ENCODE data around the gene NR2C2AP.
A peak's percentile ranks its signal among the peaks of the same experiment; 100 is the strongest.
"Not testable (repeated sequence)": the region's sequence is repeated elsewhere in the genome, so short reads cannot be mapped to it uniquely, and the experiment has no call there.

NR2C2AP gene

GRCh38 chr19:19179548-19180441 lies 23.4 kb downstream of the NR2C2AP start:
- no peak for DNase-seq

GRCh38 chr19:19176950-19177349 lies 26.3 kb downstream of the NR2C2AP start:
- no peak for DNase-seq

GRCh38 chr19:19173243-19173642 lies 30.0 kb downstream of the NR2C2AP start:
- DNase-seq, result not testable (repeated sequence)

- no peak for DNase-seq
Observed at GRCh38 chr19:19171821-19172532, 31.2 kb downstream of the NR2C2AP start.

GRCh38 chr19:19170873-19171672 lies 32.1 kb downstream of the NR2C2AP start:
- DNase-seq, result no peak

- DNase-seq, result peak; percentile 89 to 91
Observed at GRCh38 chr19:19170053-19170872, 33.0 kb downstream of the NR2C2AP start, which contains the start of gene MEF2B. Gene MEF2B, minus strand, starts transcription at chr19:19170263. Its CDS starts 19,528 bp downstream, at chr19:19150735.

GRCh38 chr19:19169236-19170052 lies 33.8 kb downstream of the NR2C2AP start:
- no peak for DNase-seq

- DNase-seq, result no peak
Observed at GRCh38 chr19:19167612-19168011, 35.6 kb downstream of the NR2C2AP start.

- no peak for DNase-seq
Observed at GRCh38 chr19:19165396-19165795, 37.8 kb downstream of the NR2C2AP start.

- DNase-seq, result no peak
Observed at GRCh38 chr19:19162495-19162894, 40.7 kb downstream of the NR2C2AP start.

- no peak for DNase-seq
Observed at GRCh38 chr19:19160461-19161035, 42.7 kb downstream of the NR2C2AP start.

- no peak for DNase-seq
Observed at GRCh38 chr19:19159534-19159933, 43.7 kb downstream of the NR2C2AP start.

GRCh38 chr19:19157808-19158207 lies 45.4 kb downstream of the NR2C2AP start:
- DNase-seq, result no peak

GRCh38 chr19:19155495-19156219 lies 47.6 kb downstream of the NR2C2AP start:
- DNase-seq, result no peak

- no peak for DNase-seq
Observed at GRCh38 chr19:19154768-19155494, 48.3 kb downstream of the NR2C2AP start.

GRCh38 chr19:19152668-19153384 lies 50.4 kb downstream of the NR2C2AP start:
- no peak for DNase-seq

GRCh38 chr19:19151418-19151817 lies 51.8 kb downstream of the NR2C2AP start:
- DNase-seq, result no peak

All from activated T-cell treated with anti-CD3 and anti-CD28 coated beads, Interleukin-2, amount 50 U/mL, for 48 hours (primary cell).